Fibroblast of mammary gland (primary cell): ENCODE data around the gene DHX8.

Experiments
- DNase-seq: peaks from one replicate; pipeline ENCODE4 v3.0.0-alpha.2; 2010; ENCODE audit warnings: low read depth
- H3K4me3 ChIP-seq: 2 replicates; pipeline ENCODE4 v1.5.1; 2011; ENCODE audit warnings: low read depth, mild to moderate bottlenecking, low read length, moderate library complexity; ENCODE audit not compliant: control insufficient read depth
- TF ChIP-seq, protein P1 (sequence below): conservative IDR thresholded peaks from 2 replicates; pipeline ENCODE4 v1.5.1; 2011; ENCODE audit warnings: low read depth, low read length, inconsistent platforms; ENCODE audit not compliant: control insufficient read depth, insufficient read depth

DHX8 gene

DNA sequence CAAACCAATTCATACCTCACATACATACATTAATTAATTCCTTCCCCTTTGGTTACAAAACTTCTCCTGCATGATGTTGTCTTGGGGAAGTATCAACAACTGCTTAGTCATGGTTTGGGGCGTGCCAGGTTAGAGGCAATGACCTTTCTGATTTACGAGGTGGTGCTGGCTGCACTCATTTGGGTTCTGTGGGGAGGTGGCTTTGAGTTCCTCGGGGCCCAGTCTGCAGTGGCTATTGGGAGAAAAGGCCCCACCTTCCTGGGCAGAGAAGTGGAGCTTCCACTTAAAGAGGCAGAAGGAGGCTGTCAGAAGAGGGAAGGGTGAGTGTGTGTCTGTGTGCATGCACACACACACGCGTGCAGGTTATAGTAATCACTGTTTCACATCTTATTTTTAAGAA is 72.5 kb downstream of the DHX8 start:
- no peak overlapping the region for H3K4me3 ChIP-seq
- peak; percentile 95 for DNase-seq
- TF ChIP-seq, protein P1, sequence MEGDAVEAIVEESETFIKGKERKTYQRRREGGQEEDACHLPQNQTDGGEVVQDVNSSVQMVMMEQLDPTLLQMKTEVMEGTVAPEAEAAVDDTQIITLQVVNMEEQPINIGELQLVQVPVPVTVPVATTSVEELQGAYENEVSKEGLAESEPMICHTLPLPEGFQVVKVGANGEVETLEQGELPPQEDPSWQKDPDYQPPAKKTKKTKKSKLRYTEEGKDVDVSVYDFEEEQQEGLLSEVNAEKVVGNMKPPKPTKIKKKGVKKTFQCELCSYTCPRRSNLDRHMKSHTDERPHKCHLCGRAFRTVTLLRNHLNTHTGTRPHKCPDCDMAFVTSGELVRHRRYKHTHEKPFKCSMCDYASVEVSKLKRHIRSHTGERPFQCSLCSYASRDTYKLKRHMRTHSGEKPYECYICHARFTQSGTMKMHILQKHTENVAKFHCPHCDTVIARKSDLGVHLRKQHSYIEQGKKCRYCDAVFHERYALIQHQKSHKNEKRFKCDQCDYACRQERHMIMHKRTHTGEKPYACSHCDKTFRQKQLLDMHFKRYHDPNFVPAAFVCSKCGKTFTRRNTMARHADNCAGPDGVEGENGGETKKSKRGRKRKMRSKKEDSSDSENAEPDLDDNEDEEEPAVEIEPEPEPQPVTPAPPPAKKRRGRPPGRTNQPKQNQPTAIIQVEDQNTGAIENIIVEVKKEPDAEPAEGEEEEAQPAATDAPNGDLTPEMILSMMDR = no peak

- H3K4me3 ChIP-seq = no peak overlapping the region
- TF ChIP-seq, protein P1 = no peak
- DNase-seq = no peak
These were observed 75.0 kb downstream of the DHX8 start for GRCh38 chr17:43558805-43559160.

DNA sequence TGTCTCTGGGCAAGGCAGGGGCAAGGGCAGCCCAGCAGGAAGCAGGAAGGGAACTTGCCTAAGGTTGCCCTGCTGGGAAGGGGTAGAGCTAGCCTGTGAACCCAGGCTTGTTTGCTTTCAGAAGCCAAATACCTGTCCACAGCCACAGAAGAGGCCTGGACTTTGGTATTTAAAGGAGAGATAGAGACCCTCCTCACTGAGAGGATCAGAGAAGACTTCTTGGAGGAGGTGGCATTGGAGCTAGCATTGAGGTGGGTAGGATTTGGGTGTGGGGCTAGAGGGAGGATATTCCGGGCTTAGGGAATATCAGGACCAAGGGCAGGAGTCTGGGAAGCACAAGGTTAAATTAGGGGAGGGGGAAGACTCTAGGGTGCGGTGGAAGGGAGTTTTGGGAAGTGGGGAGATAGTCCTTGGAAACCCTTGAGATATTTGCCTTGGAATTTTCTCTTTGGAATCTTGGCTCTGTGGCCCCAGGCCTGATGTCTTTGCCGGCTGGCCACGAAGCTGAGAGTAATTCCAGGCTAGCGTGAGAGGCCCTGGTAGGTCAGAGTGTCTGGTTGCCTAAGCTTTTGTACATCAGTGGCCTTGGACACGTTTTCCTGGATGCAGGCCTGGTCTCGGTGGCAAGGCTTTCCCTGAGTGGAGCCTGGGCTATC is 75.5 kb downstream of the DHX8 start:
- H3K4me3 ChIP-seq = no peak overlapping the region
- DNase-seq = no peak
- TF ChIP-seq, protein P1 = no peak

DNA sequence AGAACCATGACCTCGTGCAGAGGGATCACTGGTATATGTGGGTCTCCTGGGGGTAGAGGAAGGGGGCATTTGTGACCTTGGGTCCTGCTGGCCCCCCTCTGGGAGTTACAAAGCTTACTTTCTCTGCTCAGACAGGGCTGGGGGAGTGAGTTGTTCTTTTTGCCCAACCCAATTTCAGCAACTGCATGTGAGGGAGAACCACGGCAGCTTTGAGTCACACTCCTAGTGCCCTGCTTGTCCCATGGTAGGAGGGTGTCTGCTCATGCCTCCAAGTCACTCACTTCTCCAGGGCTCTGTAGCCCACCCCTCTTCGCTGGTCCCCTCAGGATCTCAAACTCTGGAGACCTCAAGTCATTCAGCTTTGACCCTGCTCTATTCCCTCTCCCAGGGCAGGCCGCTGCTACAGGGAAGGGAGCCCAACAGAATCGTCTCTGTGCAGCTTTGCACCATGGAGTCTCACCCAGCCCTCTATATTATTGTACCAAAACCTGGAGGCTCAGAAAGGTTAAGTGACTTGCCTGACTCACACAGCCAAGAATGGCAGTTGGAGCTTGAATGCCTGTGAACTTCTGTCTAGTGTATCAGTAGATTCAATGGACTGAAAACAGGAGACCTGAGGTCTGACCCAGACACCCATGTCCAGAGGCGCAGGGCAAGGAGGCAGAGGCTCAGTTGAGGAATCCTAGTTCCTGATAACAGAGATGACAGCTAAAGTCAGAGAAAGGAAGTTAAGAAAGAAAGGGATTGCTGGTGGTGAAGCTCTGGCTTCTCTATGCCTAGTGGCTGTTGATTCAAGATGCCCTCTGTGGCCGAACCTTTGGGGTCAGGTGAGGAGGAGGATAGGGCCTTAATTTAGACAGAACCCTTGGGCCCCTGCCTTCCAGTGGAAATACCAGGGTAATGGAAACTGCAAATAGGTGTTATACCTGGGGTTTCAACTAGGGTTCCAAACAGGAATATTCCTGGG is 77.0 kb downstream of the DHX8 start:
- DNase-seq = no peak
- TF ChIP-seq, protein P1 = no peak
- no peak overlapping the region for H3K4me3 ChIP-seq

GRCh38 chr17:43562679-43563599 is 79.2 kb downstream of the DHX8 start:
- DNase-seq = no peak
- no peak overlapping the region for H3K4me3 ChIP-seq
- TF ChIP-seq, protein P1 = no peak
